SK-N-SH treated with all-trans-retinoic acid at 6 μM for 48 hours (cell line): ENCODE data around the gene GLB1L3.

Experiments used
- ATAC-seq: fragments of 200-7000 bp; cut with Tn5 transposase; 3 replicates; pipeline ENCODE4 v1.9.1; 2020; ENCODE audit warnings: mild to moderate bottlenecking, moderate library complexity
- ARNTL ChIP-seq: fragments of 450-650 bp; formaldehyde crosslinking; IDR thresholded peaks from 2 replicates; pipeline ENCODE4 v1.5.0; 2020; ENCODE audit warnings: low read depth, mild to moderate bottlenecking, moderate library complexity, borderline replicate concordance
- BACH2 ChIP-seq: fragments of 250-450 bp; sonication (Bioruptor Pico); IDR thresholded peaks from 2 replicates; pipeline ENCODE4 v1.9.0; 2021; ENCODE audit warnings: mild to moderate bottlenecking, borderline replicate concordance
- ESRRG ChIP-seq: fragments of 250-450 bp; sonication (Bioruptor Pico); IDR thresholded peaks from 2 replicates; pipeline ENCODE4 v1.6.1; 2021; ENCODE audit warnings: mild to moderate bottlenecking
- ISL1 ChIP-seq: fragments of 250-450 bp; sonication (Bioruptor Pico); IDR thresholded peaks from 2 replicates; pipeline ENCODE4 v2.1.2; 2022; ENCODE audit warnings: mild to moderate bottlenecking, moderate library complexity
- OSR1 ChIP-seq: fragments of 250-450 bp; sonication (Bioruptor Pico); IDR thresholded peaks from 2 replicates; pipeline ENCODE4 v1.8.0; 2022; ENCODE audit warnings: moderate library complexity, mild to moderate bottlenecking, inconsistent platforms
- PPARA ChIP-seq: fragments of 250-450 bp; sonication (Bioruptor Pico); IDR thresholded peaks from 2 replicates; pipeline ENCODE4 v1.5.0; 2020; ENCODE audit warnings: mild to moderate bottlenecking, borderline replicate concordance
- RARB ChIP-seq: fragments of 250-450 bp; sonication (Bioruptor Pico); IDR thresholded peaks from 2 replicates; pipeline ENCODE4 v1.8.0; 2021; ENCODE audit warnings: mild to moderate bottlenecking, moderate library complexity
- SNAI2 ChIP-seq: fragments of 250-450 bp; sonication (Bioruptor Pico); IDR thresholded peaks from 2 replicates; pipeline ENCODE4 v1.5.0; 2020; ENCODE audit warnings: mild to moderate bottlenecking, moderate library complexity
- ZC3H10 ChIP-seq: fragments of 250-450 bp; sonication (Bioruptor Pico); IDR thresholded peaks from 2 replicates; pipeline ENCODE4 v1.5.1; 2021; ENCODE audit warnings: mild to moderate bottlenecking, moderate library complexity
- ZFP30 ChIP-seq: fragments of 450-650 bp; formaldehyde crosslinking; IDR thresholded peaks from 2 replicates; pipeline ENCODE4 v1.5.0; 2022; ENCODE audit warnings: mild to moderate bottlenecking, moderate library complexity
- ZNF565 ChIP-seq: fragments of 450-650 bp; formaldehyde crosslinking; conservative IDR thresholded peaks from 2 replicates; pipeline ENCODE4 v1.5.0; 2020; ENCODE audit warnings: low read depth, mild to moderate bottlenecking, moderate library complexity
- ZNF70 ChIP-seq: fragments of 450-650 bp; formaldehyde crosslinking; IDR thresholded peaks from 2 replicates; pipeline ENCODE4 v1.5.0; 2020; ENCODE audit warnings: mild to moderate bottlenecking, moderate library complexity
- ZNF8 ChIP-seq: fragments of 450-650 bp; formaldehyde crosslinking; IDR thresholded peaks from 2 replicates; pipeline ENCODE4 v1.5.0; 2020; ENCODE audit warnings: mild to moderate bottlenecking, moderate library complexity
- TF ChIP-seq, protein P1 (sequence below): fragments of 250-450 bp; sonication (Bioruptor Pico); IDR thresholded peaks from 2 replicates; pipeline ENCODE4 v1.8.0; 2020; ENCODE audit warnings: mild to moderate bottlenecking, moderate library complexity, borderline replicate concordance
- TF ChIP-seq, protein P2 (sequence below): fragments of 250-450 bp; sonication (Bioruptor Pico); IDR thresholded peaks from 2 replicates; pipeline ENCODE4 v1.5.0; 2020; ENCODE audit warnings: mild to moderate bottlenecking, moderate library complexity
- TF ChIP-seq, protein P3 (sequence below): fragments of 250-450 bp; sonication (Bioruptor Pico); IDR thresholded peaks from 2 replicates; pipeline ENCODE4 v1.5.1; 2020; ENCODE audit warnings: low read depth, mild to moderate bottlenecking, moderate library complexity
- TF ChIP-seq, protein P4 (sequence below): fragments of 250-450 bp; sonication (Bioruptor Pico); IDR thresholded peaks from 2 replicates; pipeline ENCODE4 v1.5.1; 2021; ENCODE audit warnings: mild to moderate bottlenecking, moderate library complexity

The GLB1L3 gene

DNA sequence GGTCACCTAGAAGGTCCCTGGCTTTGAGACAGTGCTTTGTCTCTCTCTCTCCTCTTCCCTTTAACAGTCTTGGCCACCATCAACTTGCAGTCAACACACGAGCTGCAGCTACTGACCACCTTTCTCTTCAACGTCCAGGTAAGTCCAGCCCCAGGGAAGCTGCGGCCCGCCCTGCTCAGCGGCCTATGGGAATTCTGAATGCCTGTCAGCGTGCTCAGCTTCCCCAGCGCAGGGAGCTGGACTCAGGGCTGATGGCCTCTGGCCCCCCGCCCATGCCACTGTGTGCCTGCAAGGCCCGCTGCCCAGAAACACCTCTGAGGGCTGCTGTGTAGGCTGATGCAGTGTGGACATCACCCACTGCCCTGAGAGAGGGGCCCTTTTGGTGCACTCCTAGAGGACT lies 88.1 kb downstream of the GLB1L3 start:
- ATAC-seq = no peak
- TF ChIP-seq ZNF70 (CRISPR knock-in tag) (no peak), ZC3H10 (CRISPR knock-in tag) (no peak), RARB (CRISPR knock-in tag) (no peak), ESRRG (CRISPR knock-in tag) (no peak), ZFP30 (CRISPR knock-in tag) (no peak)
- TF ChIP-seq, protein P1, sequence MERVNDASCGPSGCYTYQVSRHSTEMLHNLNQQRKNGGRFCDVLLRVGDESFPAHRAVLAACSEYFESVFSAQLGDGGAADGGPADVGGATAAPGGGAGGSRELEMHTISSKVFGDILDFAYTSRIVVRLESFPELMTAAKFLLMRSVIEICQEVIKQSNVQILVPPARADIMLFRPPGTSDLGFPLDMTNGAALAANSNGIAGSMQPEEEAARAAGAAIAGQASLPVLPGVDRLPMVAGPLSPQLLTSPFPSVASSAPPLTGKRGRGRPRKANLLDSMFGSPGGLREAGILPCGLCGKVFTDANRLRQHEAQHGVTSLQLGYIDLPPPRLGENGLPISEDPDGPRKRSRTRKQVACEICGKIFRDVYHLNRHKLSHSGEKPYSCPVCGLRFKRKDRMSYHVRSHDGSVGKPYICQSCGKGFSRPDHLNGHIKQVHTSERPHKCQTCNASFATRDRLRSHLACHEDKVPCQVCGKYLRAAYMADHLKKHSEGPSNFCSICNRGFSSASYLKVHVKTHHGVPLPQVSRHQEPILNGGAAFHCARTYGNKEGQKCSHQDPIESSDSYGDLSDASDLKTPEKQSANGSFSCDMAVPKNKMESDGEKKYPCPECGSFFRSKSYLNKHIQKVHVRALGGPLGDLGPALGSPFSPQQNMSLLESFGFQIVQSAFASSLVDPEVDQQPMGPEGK (CRISPR knock-in tag) = no peak
- TF ChIP-seq, protein P2, sequence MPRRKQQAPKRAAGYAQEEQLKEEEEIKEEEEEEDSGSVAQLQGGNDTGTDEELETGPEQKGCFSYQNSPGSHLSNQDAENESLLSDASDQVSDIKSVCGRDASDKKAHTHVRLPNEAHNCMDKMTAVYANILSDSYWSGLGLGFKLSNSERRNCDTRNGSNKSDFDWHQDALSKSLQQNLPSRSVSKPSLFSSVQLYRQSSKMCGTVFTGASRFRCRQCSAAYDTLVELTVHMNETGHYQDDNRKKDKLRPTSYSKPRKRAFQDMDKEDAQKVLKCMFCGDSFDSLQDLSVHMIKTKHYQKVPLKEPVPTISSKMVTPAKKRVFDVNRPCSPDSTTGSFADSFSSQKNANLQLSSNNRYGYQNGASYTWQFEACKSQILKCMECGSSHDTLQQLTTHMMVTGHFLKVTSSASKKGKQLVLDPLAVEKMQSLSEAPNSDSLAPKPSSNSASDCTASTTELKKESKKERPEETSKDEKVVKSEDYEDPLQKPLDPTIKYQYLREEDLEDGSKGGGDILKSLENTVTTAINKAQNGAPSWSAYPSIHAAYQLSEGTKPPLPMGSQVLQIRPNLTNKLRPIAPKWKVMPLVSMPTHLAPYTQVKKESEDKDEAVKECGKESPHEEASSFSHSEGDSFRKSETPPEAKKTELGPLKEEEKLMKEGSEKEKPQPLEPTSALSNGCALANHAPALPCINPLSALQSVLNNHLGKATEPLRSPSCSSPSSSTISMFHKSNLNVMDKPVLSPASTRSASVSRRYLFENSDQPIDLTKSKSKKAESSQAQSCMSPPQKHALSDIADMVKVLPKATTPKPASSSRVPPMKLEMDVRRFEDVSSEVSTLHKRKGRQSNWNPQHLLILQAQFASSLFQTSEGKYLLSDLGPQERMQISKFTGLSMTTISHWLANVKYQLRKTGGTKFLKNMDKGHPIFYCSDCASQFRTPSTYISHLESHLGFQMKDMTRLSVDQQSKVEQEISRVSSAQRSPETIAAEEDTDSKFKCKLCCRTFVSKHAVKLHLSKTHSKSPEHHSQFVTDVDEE (CRISPR knock-in tag) = no peak

DNA sequence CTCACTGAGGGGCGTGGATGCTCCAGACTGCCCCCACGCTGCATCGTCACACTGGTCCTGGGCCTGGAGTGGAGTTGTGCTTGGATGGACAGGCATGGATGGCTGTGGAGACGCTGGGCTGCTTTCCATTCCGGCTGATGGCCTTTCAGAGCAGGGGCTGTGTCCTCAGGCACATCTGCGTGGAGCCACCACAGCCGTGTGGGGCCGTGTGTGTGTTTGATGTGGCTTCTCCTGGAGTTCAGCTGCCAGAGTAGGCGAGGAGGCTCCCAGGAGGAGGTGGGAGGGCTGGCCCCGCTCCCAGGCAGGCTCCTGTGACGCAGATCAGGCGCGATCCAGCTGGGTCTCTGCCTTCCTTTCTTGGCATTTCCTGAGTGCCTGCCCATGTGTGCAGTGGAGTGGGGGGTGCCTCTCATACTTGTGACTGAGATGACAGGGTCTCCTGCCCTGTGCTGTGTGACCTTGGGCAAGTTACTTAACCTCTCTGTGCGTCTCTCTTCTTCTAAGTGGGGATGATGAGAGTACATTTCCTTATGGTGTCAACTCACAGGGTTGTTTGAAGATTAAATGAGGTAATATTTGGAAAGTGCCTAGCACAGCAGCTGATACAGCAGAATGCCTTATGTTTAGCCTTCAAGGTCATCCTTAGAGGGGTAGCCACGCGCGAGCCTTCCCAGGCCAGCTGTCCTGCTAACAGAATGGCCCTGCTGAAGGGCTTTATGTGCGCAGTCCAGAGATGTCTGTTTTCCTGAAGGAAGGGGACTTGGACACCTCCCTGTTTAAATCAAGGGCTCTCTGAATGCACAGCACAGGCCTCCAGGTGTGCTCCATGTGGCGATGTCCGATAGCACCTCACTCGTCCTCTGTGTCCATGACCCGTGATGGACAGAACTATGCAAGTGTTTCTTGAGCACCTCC lies 89.1 kb downstream of the GLB1L3 start:
- ATAC-seq = no peak
- TF ChIP-seq ARNTL (CRISPR knock-in tag) (no peak), ZC3H10 (CRISPR knock-in tag) (no peak), ISL1 (no peak), BACH2 (CRISPR knock-in tag) (no peak), ZNF8 (CRISPR knock-in tag) (no peak), ZNF565 (CRISPR knock-in tag) (no peak), OSR1 (CRISPR knock-in tag) (no peak), ESRRG (CRISPR knock-in tag) (no peak), SNAI2 (no peak), PPARA (CRISPR knock-in tag) (no peak)
- TF ChIP-seq, protein P3, sequence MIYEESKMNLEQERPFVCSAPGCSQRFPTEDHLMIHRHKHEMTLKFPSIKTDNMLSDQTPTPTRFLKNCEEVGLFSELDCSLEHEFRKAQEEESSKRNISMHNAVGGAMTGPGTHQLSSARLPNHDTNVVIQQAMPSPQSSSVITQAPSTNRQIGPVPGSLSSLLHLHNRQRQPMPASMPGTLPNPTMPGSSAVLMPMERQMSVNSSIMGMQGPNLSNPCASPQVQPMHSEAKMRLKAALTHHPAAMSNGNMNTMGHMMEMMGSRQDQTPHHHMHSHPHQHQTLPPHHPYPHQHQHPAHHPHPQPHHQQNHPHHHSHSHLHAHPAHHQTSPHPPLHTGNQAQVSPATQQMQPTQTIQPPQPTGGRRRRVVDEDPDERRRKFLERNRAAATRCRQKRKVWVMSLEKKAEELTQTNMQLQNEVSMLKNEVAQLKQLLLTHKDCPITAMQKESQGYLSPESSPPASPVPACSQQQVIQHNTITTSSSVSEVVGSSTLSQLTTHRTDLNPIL (CRISPR knock-in tag) = no peak
- TF ChIP-seq, protein P2 (CRISPR knock-in tag) = no peak
- TF ChIP-seq, protein P1 (CRISPR knock-in tag) = no peak

DNA sequence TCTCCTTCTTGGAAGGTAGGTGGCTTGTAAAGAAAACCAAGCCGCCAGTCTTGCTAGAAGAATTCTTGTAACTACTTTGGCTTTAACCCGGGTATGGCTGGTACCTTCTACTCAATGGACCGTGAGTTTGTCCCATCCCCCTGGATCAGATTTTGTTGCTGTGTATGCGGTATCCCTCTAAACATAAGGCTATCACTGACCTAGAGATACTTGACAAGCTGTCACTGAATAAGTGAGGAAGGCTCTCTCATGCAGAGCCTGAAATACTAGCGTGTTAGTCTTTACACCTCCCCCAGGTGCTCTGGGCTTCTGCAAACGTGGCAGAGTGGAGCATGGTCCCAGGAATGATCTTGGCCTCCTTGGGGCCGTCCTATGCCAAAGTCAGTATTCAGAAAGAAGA lies 90.1 kb downstream of the GLB1L3 start:
- ATAC-seq = no peak
- TF ChIP-seq ISL1 (no peak), SNAI2 (no peak)
- TF ChIP-seq, protein P4, sequence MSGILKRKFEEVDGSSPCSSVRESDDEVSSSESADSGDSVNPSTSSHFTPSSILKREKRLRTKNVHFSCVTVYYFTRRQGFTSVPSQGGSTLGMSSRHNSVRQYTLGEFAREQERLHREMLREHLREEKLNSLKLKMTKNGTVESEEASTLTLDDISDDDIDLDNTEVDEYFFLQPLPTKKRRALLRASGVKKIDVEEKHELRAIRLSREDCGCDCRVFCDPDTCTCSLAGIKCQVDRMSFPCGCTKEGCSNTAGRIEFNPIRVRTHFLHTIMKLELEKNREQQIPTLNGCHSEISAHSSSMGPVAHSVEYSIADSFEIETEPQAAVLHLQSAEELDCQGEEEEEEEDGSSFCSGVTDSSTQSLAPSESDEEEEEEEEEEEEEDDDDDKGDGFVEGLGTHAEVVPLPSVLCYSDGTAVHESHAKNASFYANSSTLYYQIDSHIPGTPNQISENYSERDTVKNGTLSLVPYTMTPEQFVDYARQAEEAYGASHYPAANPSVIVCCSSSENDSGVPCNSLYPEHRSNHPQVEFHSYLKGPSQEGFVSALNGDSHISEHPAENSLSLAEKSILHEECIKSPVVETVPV = no peak
